PC-3 (cell line): Measurements from ENCODE around the gene CEP131. TPM values are rescaled to one million over a fixed set of nuclear protein-coding genes. Genes with fewer than 3 reads are reported as not detected.

Experiments
- ATAC-seq: fragments of 200-7000 bp; cut with Tn5 transposase; 2 replicates; pipeline ENCODE4 v1.9.1; 2020; ENCODE audit warnings: mild to moderate bottlenecking, moderate library complexity
- BruUV-seq: library from RNA; stranded (reverse); fragments of 400-500 nt; replicated peaks from 2 replicates; lab custom pipeline; 2021; lab: Mats Ljungman, UMichigan
- CTCF ChIA-PET: fragments of 300-600 bp; sonication (Branson Sonifier 250); formaldehyde crosslinking; loops from one replicate; lab custom pipeline; 2022; ENCODE audit warnings: antibody characterized with exemption; lab: Charles Lee
- POLR2A ChIA-PET: fragments of 300-600 bp; sonication (Branson Sonifier 250); formaldehyde crosslinking; loops from one replicate; lab custom pipeline; 2022; ENCODE audit warnings: antibody characterized with exemption; ENCODE audit not compliant: unreplicated experiment; lab: Charles Lee
- DNase-seq: peaks from one replicate; pipeline ENCODE4 v3.0.0-alpha.2; 2015
- H2AFZ ChIP-seq: fragments of 300-600 bp; sonication (generic); 2 replicates; pipeline ENCODE4 v1.6.0; 2016; ENCODE audit warnings: antibody characterized with exemption, low read length
- H3F3A ChIP-seq: fragments of 300-600 bp; sonication (generic); one replicate; pipeline ENCODE4 v1.6.0; 2017; ENCODE audit warnings: antibody characterized with exemption, low read length, control low read depth, mild to moderate bottlenecking; ENCODE audit not compliant: unreplicated experiment
- H3K27ac ChIP-seq: fragments of 300-600 bp; sonication (generic); 2 replicates; pipeline ENCODE4 v1.5.1; 2016; ENCODE audit warnings: mild to moderate bottlenecking, low read length
- H3K27me3 ChIP-seq: fragments of 300-600 bp; sonication (generic); 2 replicates; pipeline ENCODE4 v1.6.1; 2016; ENCODE audit warnings: low read length, mixed read lengths
- H3K36me3 ChIP-seq: fragments of 300-600 bp; sonication (generic); 2 replicates; pipeline ENCODE4 v1.6.1; 2016; ENCODE audit warnings: low read depth, mixed run types, low read length, mixed read lengths
- H3K4me1 ChIP-seq: fragments of 300-600 bp; sonication (generic); 2 replicates; pipeline ENCODE4 v1.5.1; 2016; ENCODE audit warnings: low read length; ENCODE audit not compliant: insufficient read depth
- H3K4me2 ChIP-seq: fragments of 300-600 bp; sonication (generic); 2 replicates; pipeline ENCODE4 v1.6.0; 2016; ENCODE audit warnings: low read length
- H3K4me3 ChIP-seq: fragments of 300-600 bp; sonication (generic); 2 replicates; pipeline ENCODE4 v1.5.1; 2016; ENCODE audit warnings: mild to moderate bottlenecking, low read length, mixed read lengths
- H3K79me2 ChIP-seq: fragments of 300-600 bp; sonication (generic); 2 replicates; pipeline ENCODE4 v1.6.1; 2017; ENCODE audit warnings: low read length, mixed read lengths
- H3K9ac ChIP-seq: fragments of 300-600 bp; sonication (generic); 2 replicates; pipeline ENCODE4 v1.6.0; 2016; ENCODE audit warnings: mild to moderate bottlenecking, low read length
- H3K9me2 ChIP-seq: fragments of 300-600 bp; sonication (generic); replicated peaks from 2 replicates; pipeline ENCODE4 v1.6.1; 2016; ENCODE audit warnings: mixed run types, low read length, mixed read lengths
- H3K9me3 ChIP-seq: fragments of 300-600 bp; sonication (generic); 2 replicates; pipeline ENCODE4 v1.6.1; 2016; ENCODE audit warnings: low read length, mixed read lengths
- H4K20me1 ChIP-seq: fragments of 300-600 bp; sonication (generic); 2 replicates; pipeline ENCODE4 v1.6.1; 2016; ENCODE audit warnings: low read length, mixed read lengths
- CTCF ChIP-seq: fragments of 300-600 bp; sonication (generic); conservative IDR thresholded peaks from 2 replicates; pipeline ENCODE4 v1.5.1; 2017; ENCODE audit warnings: antibody characterized with exemption, low read depth, mild to moderate bottlenecking, low read length
- EZH2 ChIP-seq: fragments of 300-600 bp; sonication (generic); IDR thresholded peaks from one replicate; pipeline ENCODE4 v1.6.1; 2017; ENCODE audit warnings: antibody characterized with exemption, mild to moderate bottlenecking, low read length; ENCODE audit not compliant: unreplicated experiment
- EZH2phosphoT487 ChIP-seq: fragments of 300-600 bp; sonication (generic); IDR thresholded peaks from 2 replicates; pipeline ENCODE4 v1.6.1; 2018; ENCODE audit warnings: mild to moderate bottlenecking, antibody characterized with exemption, low read length, borderline replicate concordance
- intact Hi-C: fragments of 100-400 bp; cut with micrococcal nuclease; formaldehyde crosslinking; loops from 2 replicates; pipeline ENCODE4 v1.9.0; 2023
- total RNA-seq: library from RNA; depleted of rRNA; stranded (reverse); fragments of >200 nt; gene quantifications from 2 replicates; pipeline ENCODE4 v1.2.3, GENCODE V29; 2014

CEP131 gene
- total RNA-seq, 1 experiment from 2014 or later, result 32.1 TPM

- Histone ChIP-seq H2AFZ (no peak overlapping the region), H3K4me2 (no peak overlapping the region), H3F3A (no peaks in the 10 kb centered on the region), H3K79me2 (no peaks in the 10 kb centered on the region), H3K4me1 (no peaks in the 10 kb centered on the region), H3K4me3 (no peak overlapping the region), H3K9me3 (no peaks in the 10 kb centered on the region), H3K27me3 (no peaks in the 10 kb centered on the region), H3K9me2 (no peaks in the 10 kb centered on the region), H4K20me1 (no peaks in the 10 kb centered on the region), H3K36me3 (no peaks in the 10 kb centered on the region), H3K27ac (no peak overlapping the region), H3K9ac (no peak overlapping the region)
- intact Hi-C loops, result no loop called here
- TF ChIP-seq EZH2, result no peak
- TF ChIP-seq CTCF, result no peak
- TF ChIP-seq EZH2phosphoT487, result no peak
- ChIA-PET CTCF (no interaction called here), POLR2A (no interaction called here)
- DNase-seq (no peak), ATAC-seq (no peak)
- BruUV-seq, result no TSS peak
Observed at GRCh38 chr17:81187586-81188490, 34.9 kb downstream of the CEP131 start.

- no peak overlapping the region for H2AFZ ChIP-seq
- no peaks in the 10 kb centered on the region for H3F3A ChIP-seq
- ATAC-seq (no peak), DNase-seq (no peak)
- H3K4me1 ChIP-seq, result no peaks in the 10 kb centered on the region
- no peak overlapping the region for H3K4me2 ChIP-seq
- H3K27ac ChIP-seq, result no peak overlapping the region
- no peaks in the 10 kb centered on the region for H3K9me2 ChIP-seq
- H3K9me3 ChIP-seq, result no peaks in the 10 kb centered on the region
- CTCF ChIA-PET, result no interaction called here
- BruUV-seq, result no TSS peak
- H3K27me3 ChIP-seq, result no peaks in the 10 kb centered on the region
- intact Hi-C loops, result no loop called here
- no peak overlapping the region for H3K9ac ChIP-seq
- POLR2A ChIA-PET, result no interaction called here
- no peaks in the 10 kb centered on the region for H4K20me1 ChIP-seq
- H3K79me2 ChIP-seq, result no peaks in the 10 kb centered on the region
- H3K36me3 ChIP-seq, result no peaks in the 10 kb centered on the region
- no peak for TF ChIP-seq EZH2phosphoT487
- TF ChIP-seq CTCF, result no peak
- TF ChIP-seq EZH2, result no peak
- no peak overlapping the region for H3K4me3 ChIP-seq
Observed at GRCh38 chr17:81187120-81187519, 35.6 kb downstream of the CEP131 start.

- Histone ChIP-seq H2AFZ (no peak overlapping the region), H3K4me3 (no peak overlapping the region), H3K4me1 (no peaks in the 10 kb centered on the region), H3K9me3 (no peaks in the 10 kb centered on the region), H3K36me3 (no peaks in the 10 kb centered on the region), H3K9ac (no peak overlapping the region), H3F3A (no peaks in the 10 kb centered on the region), H3K79me2 (no peaks in the 10 kb centered on the region), H3K27me3 (no peaks in the 10 kb centered on the region), H3K9me2 (no peaks in the 10 kb centered on the region), H3K27ac (no peak overlapping the region), H3K4me2 (no peak overlapping the region), H4K20me1 (no peaks in the 10 kb centered on the region)
- ChIA-PET CTCF (no interaction called here), POLR2A (no interaction called here)
- TF ChIP-seq EZH2phosphoT487 (no peak), CTCF (no peak), EZH2 (no peak)
- no TSS peak for BruUV-seq
- ATAC-seq (no peak), DNase-seq (no peak)
- intact Hi-C loops, result no loop called here
Observed at GRCh38 chr17:81186203-81186602, 36.6 kb downstream of the CEP131 start.
